ENCODE measurements around the gene MSMO1.
A peak's percentile ranks its signal among the peaks of the same experiment; 100 is the strongest.

The MSMO1 gene

GRCh38 chr4:165319509-165319908 is 8.0 kb upstream of the MSMO1 start:
- Histone ChIP-seq H3K27me3 (no peaks in the 10 kb centered on the region), H3K4me1 (no peaks in the 10 kb centered on the region), H3K4me3 (ENCODE audit: low read depth, low read length) (no peak overlapping the region), H3K36me3 (no peaks in the 10 kb centered on the region), H3K9me3 (no peaks in the 10 kb centered on the region)
- no peak for DNase-seq
- TF ChIP-seq, protein P1, sequence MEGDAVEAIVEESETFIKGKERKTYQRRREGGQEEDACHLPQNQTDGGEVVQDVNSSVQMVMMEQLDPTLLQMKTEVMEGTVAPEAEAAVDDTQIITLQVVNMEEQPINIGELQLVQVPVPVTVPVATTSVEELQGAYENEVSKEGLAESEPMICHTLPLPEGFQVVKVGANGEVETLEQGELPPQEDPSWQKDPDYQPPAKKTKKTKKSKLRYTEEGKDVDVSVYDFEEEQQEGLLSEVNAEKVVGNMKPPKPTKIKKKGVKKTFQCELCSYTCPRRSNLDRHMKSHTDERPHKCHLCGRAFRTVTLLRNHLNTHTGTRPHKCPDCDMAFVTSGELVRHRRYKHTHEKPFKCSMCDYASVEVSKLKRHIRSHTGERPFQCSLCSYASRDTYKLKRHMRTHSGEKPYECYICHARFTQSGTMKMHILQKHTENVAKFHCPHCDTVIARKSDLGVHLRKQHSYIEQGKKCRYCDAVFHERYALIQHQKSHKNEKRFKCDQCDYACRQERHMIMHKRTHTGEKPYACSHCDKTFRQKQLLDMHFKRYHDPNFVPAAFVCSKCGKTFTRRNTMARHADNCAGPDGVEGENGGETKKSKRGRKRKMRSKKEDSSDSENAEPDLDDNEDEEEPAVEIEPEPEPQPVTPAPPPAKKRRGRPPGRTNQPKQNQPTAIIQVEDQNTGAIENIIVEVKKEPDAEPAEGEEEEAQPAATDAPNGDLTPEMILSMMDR (IDR thresholded peaks at IDR 0.05; ENCODE audit: low read depth, low read length) = no peak

DNA sequence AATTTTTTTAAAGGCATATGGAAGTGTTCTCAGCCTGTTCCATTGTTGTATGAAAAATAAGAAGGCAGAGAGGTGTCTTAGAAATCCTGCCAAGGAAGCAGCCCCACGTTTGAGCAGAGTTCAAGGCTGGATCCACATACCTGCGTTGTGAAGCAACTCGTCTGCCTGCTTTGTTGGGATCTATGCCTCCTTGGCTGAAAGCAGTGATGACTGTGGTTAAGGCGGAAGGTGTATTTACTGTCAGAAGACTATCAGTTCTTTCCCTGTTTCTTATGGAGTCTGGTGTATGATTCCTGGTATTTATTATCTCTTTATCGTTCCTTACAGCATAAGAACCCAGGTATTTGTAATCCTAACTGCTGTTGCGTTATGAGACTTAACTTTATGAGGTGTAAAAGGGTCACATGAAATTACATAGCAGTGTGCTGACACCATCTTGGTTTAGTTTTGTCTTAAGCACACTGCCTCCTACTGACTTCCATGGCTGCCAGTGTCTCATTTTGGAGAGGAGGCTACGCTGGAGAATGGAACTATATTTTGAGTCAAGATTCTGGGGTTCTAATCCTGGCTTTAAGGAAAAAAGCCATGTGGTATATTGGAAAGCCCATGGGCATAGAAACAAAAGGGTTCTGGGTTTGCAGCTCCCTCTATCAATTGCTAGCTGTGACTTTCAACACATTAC is 3.1 kb upstream of the MSMO1 start:
- Histone ChIP-seq H3K4me3 (ENCODE audit: low read depth, low read length) (no peak overlapping the region), H3K4me1 (no peaks in the 10 kb centered on the region), H3K27me3 (no peaks in the 10 kb centered on the region), H3K9me3 (no peaks in the 10 kb centered on the region), H3K36me3 (no peaks in the 10 kb centered on the region)
- TF ChIP-seq, protein P1 (IDR thresholded peaks at IDR 0.05; ENCODE audit: low read depth, low read length) = no peak
- DNase-seq = no peak

- Histone ChIP-seq H3K4me1 (no peaks in the 10 kb centered on the region), H3K27me3 (no peaks in the 10 kb centered on the region), H3K9me3 (no peaks in the 10 kb centered on the region), H3K36me3 (no peaks in the 10 kb centered on the region), H3K4me3 (ENCODE audit: low read depth, low read length) (no peak overlapping the region)
- TF ChIP-seq, protein P1 (IDR thresholded peaks at IDR 0.05; ENCODE audit: low read depth, low read length) = no peak
- DNase-seq = no peak
Observed at GRCh38 chr4:165324918-165325304, 2.6 kb upstream of the MSMO1 start.

DNA sequence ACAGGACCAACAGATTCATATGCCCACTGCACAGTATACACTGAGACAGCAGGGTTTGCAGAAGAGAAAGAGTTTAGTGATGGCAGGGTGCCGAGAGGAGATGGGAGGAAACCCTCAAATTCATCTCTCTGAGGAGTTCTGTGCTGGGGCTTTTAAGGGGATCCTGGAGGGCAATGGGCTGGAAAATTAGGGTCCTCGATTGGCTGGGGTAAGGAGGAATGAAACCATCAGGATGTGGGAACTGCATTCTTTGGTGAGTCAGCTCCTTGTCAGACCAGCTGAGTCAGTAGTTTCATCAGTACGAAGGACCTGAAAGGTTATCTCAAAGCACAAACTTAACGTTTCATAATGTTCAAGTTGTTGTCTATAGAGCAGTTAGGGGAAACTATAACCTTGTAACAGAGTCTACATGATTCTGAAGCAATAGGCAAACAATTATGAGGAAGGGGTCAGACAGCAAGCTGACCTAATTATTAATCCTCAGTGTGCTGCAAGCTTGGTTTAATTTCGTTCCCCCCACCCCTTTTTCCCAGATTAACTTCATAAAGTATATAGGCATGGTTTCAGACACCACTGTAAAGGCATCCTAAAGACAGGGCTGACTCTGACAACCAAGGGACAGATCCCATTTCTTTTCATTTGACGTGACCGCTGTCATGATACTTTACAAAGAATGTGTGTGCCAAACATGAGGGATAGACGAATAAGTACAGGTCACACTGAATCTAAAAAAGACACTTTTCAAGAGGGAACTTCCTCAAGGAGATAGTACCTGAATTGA is 1.5 kb upstream of the MSMO1 start:
- TF ChIP-seq, protein P1 (IDR thresholded peaks at IDR 0.05; ENCODE audit: low read depth, low read length) = no peak
- H3K27me3 ChIP-seq = no peaks in the 10 kb centered on the region
- H3K4me3 ChIP-seq (ENCODE audit: low read depth, low read length) = peak overlapping the region; percentile 81; the same call in 1 of the 2 replicates
- no peak for DNase-seq
- H3K36me3 ChIP-seq = peaks cover 3% of the 10 kb centered on the region; the same call in 1 of the 2 replicates
- no peaks in the 10 kb centered on the region for H3K4me1 ChIP-seq
- H3K9me3 ChIP-seq = no peaks in the 10 kb centered on the region

DNA sequence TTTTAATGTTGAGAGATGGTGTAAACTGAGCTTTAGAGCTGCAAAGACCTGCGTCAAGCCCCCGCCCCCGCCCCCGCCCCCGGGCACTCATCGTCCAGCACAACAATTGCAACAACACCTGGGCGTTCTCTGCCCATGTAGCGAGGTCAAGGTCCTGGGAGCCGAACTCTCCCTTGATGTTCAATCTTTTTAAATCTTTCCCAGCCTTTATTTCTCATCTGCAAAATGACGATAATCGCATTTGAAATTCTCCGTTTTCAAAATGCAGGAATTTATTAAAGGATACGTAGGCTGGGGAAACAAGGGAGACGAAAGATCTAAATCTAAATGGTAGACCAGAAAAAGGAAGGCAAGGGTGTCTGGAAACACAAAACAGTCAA is 648 bp upstream of the MSMO1 start:
- TF ChIP-seq, protein P1 (IDR thresholded peaks at IDR 0.05; ENCODE audit: low read depth, low read length) = no peak
- peak overlapping the region; percentile 81 for H3K4me3 ChIP-seq (ENCODE audit: low read depth, low read length)
- peaks cover 3% of the 10 kb centered on the region; the same call in 1 of the 2 replicates for H3K36me3 ChIP-seq
- H3K27me3 ChIP-seq = no peaks in the 10 kb centered on the region
- no peaks in the 10 kb centered on the region for H3K4me1 ChIP-seq
- H3K9me3 ChIP-seq = no peaks in the 10 kb centered on the region
- DNase-seq = no peak

- Histone ChIP-seq H3K27me3 (no peaks in the 10 kb centered on the region), H3K4me1 (no peaks in the 10 kb centered on the region), H3K9me3 (no peaks in the 10 kb centered on the region), H3K36me3 (peaks cover 3% of the 10 kb centered on the region; the same call in 1 of the 2 replicates), H3K4me3 (ENCODE audit: low read depth, low read length) (peak overlapping the region; percentile 98)
- no peak for DNase-seq
- TF ChIP-seq, protein P1 (IDR thresholded peaks at IDR 0.05; ENCODE audit: low read depth, low read length) = no peak
Observed at GRCh38 chr4:165328101-165328425, 594 bp downstream of the MSMO1 start.

Measured in BE2C (cell line).